Esophagus (tissue), 2 donors: Measurements from ENCODE around the gene ADAM8. TPM values are rescaled to one million over a fixed set of nuclear protein-coding genes. Genes with fewer than 3 reads are reported as not detected.

Experiments
- H3K27ac ChIP-seq, 2 donors: one replicate each; pipeline ENCODE4 v1.5.1; 2013; ENCODE audit warnings: low read depth in 2 of 2, mild to moderate bottlenecking in 2 of 2, inconsistent platforms in 1 of 2, low read length in 1 of 2, moderate library complexity in 1 of 2
- H3K27me3 ChIP-seq, 2 donors: one replicate each; pipeline ENCODE4 v1.6.1; 2013; ENCODE audit warnings: low read length in 2 of 2, control low read depth in 1 of 2, mild to moderate bottlenecking in 1 of 2; ENCODE audit not compliant: insufficient read depth in 2 of 2, control insufficient read depth in 1 of 2
- H3K36me3 ChIP-seq, 2 donors: one replicate each; pipeline ENCODE4 v1.6.1; 2013; ENCODE audit warnings: low read length in 1 of 2; ENCODE audit not compliant: control insufficient read depth in 2 of 2, insufficient read depth in 2 of 2
- H3K4me1 ChIP-seq, 2 donors: one replicate each; pipeline ENCODE4 v1.6.1; 2013; ENCODE audit warnings: low read length in 1 of 2; ENCODE audit not compliant: control insufficient read depth in 2 of 2, insufficient read depth in 2 of 2
- H3K4me3 ChIP-seq, 2 donors: one replicate each; pipeline ENCODE4 v1.5.1; 2013; ENCODE audit warnings: low read length in 2 of 2, mild to moderate bottlenecking in 2 of 2, low read depth in 1 of 2, moderate library complexity in 1 of 2
- H3K9me3 ChIP-seq, 2 donors: one replicate each; pipeline ENCODE4 v1.6.1; 2013; ENCODE audit warnings: mild to moderate bottlenecking in 2 of 2, low read depth in 1 of 2, low read length in 1 of 2, moderate library complexity in 1 of 2; ENCODE audit not compliant: control insufficient read depth in 2 of 2, insufficient read depth in 1 of 2
- WGBS, 2 donors: extraction: QIAGEN DNeasy Blood & Tissue Kit; methylation state at CpG; one replicate each; pipeline ENCODE4 v1.1.7; 2013; 5-methylcytosine and 5-hydroxymethylcytosine counted together
- polyA plus RNA-seq, 2 donors: library from polyadenylated mRNA; stranded (reverse); fragments of 200-250 nt; gene quantifications; one replicate each; pipeline ENCODE4 v1.2.3, GENCODE V29; 2013
- donor health status: healthy with polysubstance abuse.
- donor health status: Bipolar disorder and iron deficiency.

Gene ADAM8
- polyA plus RNA-seq, 2 donors = 2.4 to 2.6 TPM

DNA sequence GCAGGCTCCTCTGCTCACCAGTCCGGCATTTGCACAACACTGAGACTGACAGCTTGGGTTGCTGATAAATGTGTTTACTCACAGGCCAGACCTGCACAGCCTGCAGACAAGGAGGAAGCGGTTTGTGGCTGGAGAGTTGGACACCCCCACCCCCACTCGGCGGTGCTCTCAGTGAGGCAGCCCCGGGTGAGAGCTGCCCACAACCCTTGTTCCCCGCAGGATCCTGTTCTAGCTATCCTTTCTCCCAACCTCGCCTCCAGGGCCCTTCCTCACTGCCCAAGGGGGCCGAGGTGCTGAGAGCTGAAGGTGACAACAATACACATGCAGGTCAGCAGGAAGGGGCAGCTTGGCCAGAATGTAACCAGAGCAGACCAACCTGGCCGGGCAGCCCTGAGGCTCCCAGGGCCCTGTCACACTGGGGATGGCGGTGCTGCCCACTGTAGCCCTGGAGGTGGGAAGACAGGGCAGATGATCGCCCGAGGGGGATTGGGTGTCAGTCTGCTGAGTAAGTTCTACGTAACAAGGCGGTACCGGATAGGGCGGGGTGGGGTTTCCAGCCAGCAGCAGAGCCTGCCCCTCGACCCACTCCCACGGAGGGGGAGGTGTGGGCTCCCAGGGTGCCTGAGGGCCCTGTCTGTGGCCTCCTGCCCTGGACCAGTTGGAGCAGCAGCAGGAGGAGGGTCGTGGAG lies 2.1 kb upstream of the ADAM8 start:
- no peaks in the 10 kb centered on the region for H3K9me3 ChIP-seq
- peaks cover 2 to 5% of the 10 kb centered on the region in 2 donors for H3K4me1 ChIP-seq
- 53 to 59% methylated on average over 19 of the region's 19 CpGs for WGBS, 2 donors
- no peaks in the 10 kb centered on the region for H3K27me3 ChIP-seq
- H3K36me3 ChIP-seq = peaks cover 7 to 44% of the 10 kb centered on the region in 2 donors
- no peak overlapping the region for H3K4me3 ChIP-seq
- peak overlapping the region; percentile 37 to 51 for H3K27ac ChIP-seq

DNA sequence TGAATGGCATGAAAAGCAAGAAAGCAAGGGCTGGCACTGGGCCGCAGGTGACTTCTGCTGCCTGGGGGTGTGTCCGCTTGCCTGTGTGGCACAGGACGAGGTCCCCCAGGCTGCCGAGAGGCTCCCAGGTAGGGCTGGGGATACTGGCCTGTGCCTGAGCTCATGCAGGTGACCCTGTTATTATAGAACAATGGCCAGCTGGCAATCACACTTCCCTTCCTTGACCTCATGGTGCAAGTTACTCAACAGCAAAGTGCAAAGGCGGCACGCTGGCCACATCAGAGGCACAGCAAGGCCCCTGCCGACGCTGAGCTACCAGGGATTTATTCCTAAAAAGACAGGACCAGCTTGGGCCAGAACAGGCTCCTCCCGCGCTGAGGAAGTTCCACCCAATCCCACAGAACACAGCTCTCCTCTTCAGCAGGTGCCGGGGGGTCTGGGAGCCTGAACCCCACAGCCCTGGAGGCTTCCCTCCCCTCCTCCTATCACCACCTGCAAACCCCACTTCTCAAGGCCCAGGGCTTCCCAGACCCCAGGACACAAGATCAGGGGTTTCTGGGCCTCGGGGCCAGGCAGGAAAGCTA lies 1.4 kb upstream of the ADAM8 start:
- no peak overlapping the region for H3K4me3 ChIP-seq
- peaks cover 2 to 5% of the 10 kb centered on the region in 2 donors for H3K4me1 ChIP-seq
- 66% methylated on average over 12 of the region's 12 CpGs for WGBS, 2 donors
- no peaks in the 10 kb centered on the region for H3K9me3 ChIP-seq
- peaks cover 7 to 37% of the 10 kb centered on the region in 2 donors for H3K36me3 ChIP-seq
- no peaks in the 10 kb centered on the region for H3K27me3 ChIP-seq
- peak overlapping the region; percentile 23 to 29 for H3K27ac ChIP-seq

DNA sequence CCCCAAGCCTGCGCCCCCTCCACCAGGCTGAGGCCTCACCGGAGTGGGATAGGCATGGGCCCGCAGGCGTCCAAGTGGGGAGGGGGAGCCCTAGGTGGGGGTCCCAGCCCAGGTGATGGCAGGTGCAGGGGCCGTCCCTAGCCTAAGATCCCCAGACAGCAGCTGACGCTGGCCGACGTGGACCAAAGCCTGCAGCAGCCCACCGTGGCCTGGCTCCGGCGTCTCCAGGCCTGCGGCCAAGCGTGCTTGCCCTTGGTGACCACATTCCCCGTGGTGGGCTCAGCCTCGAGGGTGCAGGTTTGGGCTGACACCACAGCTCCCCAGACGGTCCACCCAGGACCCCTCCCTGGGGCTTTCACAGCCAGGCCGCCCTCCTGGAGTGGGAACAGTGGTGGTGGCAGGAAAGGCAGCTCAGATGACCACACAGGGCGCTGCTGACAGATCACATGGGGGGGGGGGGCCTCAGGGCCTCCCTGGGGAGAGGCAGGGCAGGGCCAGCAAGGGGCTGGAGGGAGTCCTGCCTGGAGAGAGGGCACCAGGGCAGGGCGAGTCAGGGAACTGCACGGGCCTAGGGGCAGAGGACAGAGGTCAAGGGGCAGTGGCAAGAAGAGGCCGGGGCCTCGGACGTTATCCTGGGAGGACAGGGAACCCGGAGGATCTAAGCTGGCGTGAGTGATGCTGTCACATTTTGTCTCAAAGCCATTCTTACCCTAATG lies 767 bp upstream of the ADAM8 start:
- no peak overlapping the region for H3K4me3 ChIP-seq
- H3K27ac ChIP-seq = no peak overlapping the region

DNA sequence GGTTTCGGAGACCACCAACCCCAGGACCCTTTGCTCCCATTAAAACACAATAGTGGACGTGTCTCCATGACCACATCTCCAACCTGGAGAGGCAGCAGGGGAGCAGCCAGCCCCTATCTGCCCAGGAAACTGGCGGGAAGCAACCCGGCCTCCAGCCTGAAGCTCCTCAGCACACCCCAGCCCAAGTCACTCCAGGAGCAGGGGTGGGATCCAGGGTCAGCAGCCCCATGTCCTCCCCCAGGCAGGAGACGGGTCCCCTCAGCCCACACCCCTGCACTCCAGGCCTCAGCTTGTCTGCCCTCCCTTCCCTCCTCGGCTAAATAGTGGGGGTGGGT lies 601 bp downstream of the ADAM8 start:
- peak overlapping the region; percentile 21 to 32 for H3K4me3 ChIP-seq
- H3K27ac ChIP-seq = no peak overlapping the region
- WGBS, 2 donors = 16 to 21% methylated on average over 6 of the region's 6 CpGs

More for the DNA sequence above, 767 bp upstream of the ADAM8 start:
- peaks cover 4 to 31% of the 10 kb centered on the region in 2 donors for H3K36me3 ChIP-seq
- peaks cover 2 to 5% of the 10 kb centered on the region in 2 donors for H3K4me1 ChIP-seq
- 64% methylated on average over 25 of the region's 25 CpGs for WGBS, 2 donors
- H3K9me3 ChIP-seq = no peaks in the 10 kb centered on the region
- no peaks in the 10 kb centered on the region for H3K27me3 ChIP-seq

DNA sequence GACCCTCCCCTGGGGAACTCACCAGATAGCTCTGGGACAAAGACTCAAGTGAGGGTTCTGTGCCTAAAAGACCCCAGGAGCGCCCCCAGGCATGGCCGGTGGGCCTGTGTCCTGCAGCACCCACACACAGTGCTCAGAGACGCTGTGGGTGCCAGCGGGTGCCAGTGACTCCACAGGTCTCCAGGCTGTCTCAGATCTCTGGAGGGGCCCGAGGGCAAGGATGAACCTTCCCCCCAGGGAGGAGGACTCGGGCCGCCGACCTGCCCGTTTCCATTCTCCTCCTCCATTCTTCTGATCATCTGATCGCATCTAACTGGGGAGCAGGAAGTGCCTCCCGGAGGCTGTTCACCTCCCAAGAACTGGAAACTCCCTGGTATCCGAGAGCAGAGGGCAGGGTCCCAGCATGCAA lies 980 bp downstream of the ADAM8 start:
- H3K27ac ChIP-seq = no peak overlapping the region
- H3K27me3 ChIP-seq = no peaks in the 10 kb centered on the region
- H3K36me3 ChIP-seq = peaks cover 0 to 19% of the 10 kb centered on the region in 2 donors
- 22 to 30% methylated on average over 12 of the region's 12 CpGs for WGBS, 2 donors
- no peaks in the 10 kb centered on the region for H3K9me3 ChIP-seq
- H3K4me1 ChIP-seq = peaks cover 2 to 5% of the 10 kb centered on the region in 2 donors
- peak overlapping the region; percentile 2 to 32 for H3K4me3 ChIP-seq

More for the DNA sequence above, 601 bp downstream of the ADAM8 start:
- H3K9me3 ChIP-seq = no peaks in the 10 kb centered on the region
- peaks cover 2 to 5% of the 10 kb centered on the region in 2 donors for H3K4me1 ChIP-seq
- H3K36me3 ChIP-seq = peaks cover 0 to 19% of the 10 kb centered on the region in 2 donors
- no peaks in the 10 kb centered on the region for H3K27me3 ChIP-seq

DNA sequence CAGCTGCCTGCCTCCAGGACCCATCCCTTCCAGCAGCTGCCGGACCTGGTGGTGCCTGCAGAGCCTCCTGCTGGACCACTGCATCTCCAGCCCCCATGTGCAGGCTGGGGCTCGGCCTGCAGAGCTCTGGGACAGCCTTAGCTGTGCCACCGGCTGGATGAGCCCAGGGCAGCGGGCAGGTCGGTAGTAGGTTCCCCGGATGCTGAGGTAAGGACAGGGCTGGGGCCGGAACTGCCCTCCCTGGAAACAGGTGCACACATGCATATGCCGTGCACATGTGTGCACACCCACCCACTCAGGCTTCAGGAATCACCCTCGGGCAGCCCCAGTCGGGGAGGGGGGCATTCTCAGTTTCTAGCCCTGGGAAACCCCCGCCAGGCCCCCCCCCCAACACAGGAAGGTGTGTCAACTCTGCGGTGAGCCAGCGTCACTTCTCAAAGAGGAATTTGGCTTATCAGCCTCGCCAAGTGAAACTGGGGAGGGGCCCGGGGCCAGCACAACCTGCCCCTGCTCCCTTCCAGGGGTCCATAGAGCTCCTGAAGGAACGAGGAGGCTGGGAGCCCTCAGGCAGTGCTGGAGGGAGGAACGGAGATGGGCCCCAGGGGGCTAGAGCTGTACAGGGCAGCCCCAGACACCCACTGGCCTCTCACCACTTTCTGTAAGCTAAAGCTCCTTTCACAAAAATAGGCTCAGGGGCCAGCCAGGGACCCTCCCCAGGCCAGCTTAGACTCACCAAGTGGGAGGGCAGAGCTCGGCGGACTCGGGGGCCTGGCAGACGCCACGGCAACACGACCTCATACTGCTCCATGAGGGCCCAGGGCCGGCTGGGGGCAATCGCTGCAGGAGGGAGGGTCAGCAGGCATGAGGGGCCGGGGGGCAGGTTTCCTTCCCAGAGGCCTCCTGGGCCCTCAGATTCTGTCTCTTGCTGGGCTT lies 1.7 kb downstream of the ADAM8 start:
- Histone ChIP-seq H3K4me3 (peak overlapping the region; percentile 2 to 32), H3K27me3 (no peaks in the 10 kb centered on the region), H3K9me3 (no peaks in the 10 kb centered on the region), H3K4me1 (peaks cover 2 to 5% of the 10 kb centered on the region in 2 donors), H3K36me3 (peaks cover 0 to 15% of the 10 kb centered on the region in 2 donors), H3K27ac (peak overlapping the region in 1 of 2 donors; percentile 19)
- 24 to 27% methylated on average over 26 of the region's 26 CpGs for WGBS, 2 donors

DNA sequence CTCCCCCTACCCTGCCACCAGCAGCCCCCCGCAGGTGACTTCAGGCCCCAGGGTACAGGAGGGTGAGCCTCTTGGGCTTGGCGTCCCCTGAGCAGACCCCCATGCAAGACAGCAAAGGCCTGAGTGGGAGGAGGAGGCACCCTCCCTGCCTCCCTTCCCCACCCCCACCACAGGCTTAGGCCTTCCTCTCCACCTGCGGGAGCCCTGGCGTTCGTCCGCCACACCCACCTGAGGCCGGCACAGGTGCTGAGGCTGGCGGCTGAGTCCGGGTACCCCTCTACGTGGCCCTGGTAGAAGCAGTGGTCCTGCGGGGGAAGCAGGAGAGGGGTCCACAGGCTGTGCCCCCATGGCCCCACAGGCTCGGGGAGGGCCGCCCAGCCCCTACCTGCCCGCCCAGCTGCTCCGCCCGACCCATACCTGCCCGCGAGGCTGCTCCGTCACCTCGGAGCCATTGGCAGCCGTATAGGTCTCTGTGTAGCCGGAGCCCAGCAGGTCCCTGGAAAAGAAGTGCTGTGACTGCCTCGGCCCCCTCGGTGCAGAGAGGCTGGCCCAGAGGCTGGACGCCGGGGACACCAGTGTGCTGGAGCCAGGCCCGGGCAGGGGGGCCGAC lies 3.0 kb downstream of the ADAM8 start:
- H3K4me1 ChIP-seq = peaks cover 2 to 5% of the 10 kb centered on the region in 2 donors
- no peak overlapping the region for H3K4me3 ChIP-seq
- WGBS, 2 donors = 62 to 63% methylated on average over 28 of the region's 28 CpGs
- H3K27ac ChIP-seq = no peak overlapping the region
- H3K36me3 ChIP-seq = peaks cover 0 to 6% of the 10 kb centered on the region in 2 donors
- H3K27me3 ChIP-seq = no peaks in the 10 kb centered on the region
- no peaks in the 10 kb centered on the region for H3K9me3 ChIP-seq

DNA sequence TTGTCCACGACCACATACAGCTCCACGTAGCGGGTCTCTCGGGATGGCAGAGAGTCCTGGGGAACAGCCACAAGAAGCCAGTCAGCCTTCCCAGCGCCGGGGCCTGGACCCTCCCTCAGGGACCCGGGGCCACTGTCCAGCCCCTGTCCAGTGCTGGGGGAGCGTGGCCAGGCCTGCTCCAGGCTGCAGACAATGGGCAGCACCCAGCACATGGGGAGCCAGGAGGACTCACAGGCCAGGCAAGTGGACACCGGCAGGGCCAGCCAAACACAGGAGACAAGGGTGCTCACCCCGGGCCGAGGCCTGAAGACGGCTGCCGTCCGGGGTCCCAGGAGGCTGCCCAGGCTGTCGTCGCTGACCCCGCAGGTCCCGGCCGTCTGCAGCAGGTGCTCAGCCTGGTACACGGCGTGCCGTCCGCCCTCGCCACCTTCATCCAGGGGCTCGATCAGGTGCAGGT lies 3.7 kb downstream of the ADAM8 start:
- WGBS, 2 donors = 87 to 88% methylated on average over 24 to 25 of the region's 25 CpGs
- Histone ChIP-seq H3K36me3 (peaks cover 0 to 6% of the 10 kb centered on the region in 2 donors), H3K4me1 (peaks cover 2 to 5% of the 10 kb centered on the region in 2 donors), H3K27me3 (no peaks in the 10 kb centered on the region), H3K27ac (no peak overlapping the region), H3K4me3 (no peak overlapping the region), H3K9me3 (no peaks in the 10 kb centered on the region)
